Kidney (tissue), 19 donors: ENCODE data around the gene NXF2. TPM values are rescaled to one million over a fixed set of nuclear protein-coding genes. Genes with fewer than 3 reads are reported as not detected.
"Not testable (repeated sequence)": the region's sequence is repeated elsewhere in the genome, so short reads cannot be mapped to it uniquely, and the experiment has no call there.

Source experiments
- DNase-seq, 5 donors: peaks; one replicate each; pipeline ENCODE4 v3.0.0-alpha.2; 2013 to 2020
- FAIRE-seq: peaks from 2 replicates; lab custom pipeline; 2012; peaks lifted over from hg19 to GRCh38; lab: Jason Lieb, UNC
- H3K27ac ChIP-seq, 2 donors: one replicate each; pipeline ENCODE4 v1.7.0; 2013; ENCODE audit warnings: low read depth in 2 of 2, low read length in 2 of 2, inconsistent platforms in 1 of 2
- H3K27me3 ChIP-seq: one replicate; pipeline ENCODE4 v1.7.1; 2013; ENCODE audit warnings: low read length, inconsistent platforms; ENCODE audit not compliant: control insufficient read depth, insufficient read depth
- H3K36me3 ChIP-seq, 3 donors: one replicate each; pipeline versions ENCODE4 v1.7.0 to v1.7.1; 2013; ENCODE audit warnings: low read length in 3 of 3, control low read depth in 1 of 3, inconsistent platforms in 1 of 3; ENCODE audit not compliant: insufficient read depth in 3 of 3, control insufficient read depth in 2 of 3
- H3K4me1 ChIP-seq, 3 donors: one replicate each; pipeline versions ENCODE4 v1.7.0 to v1.7.1; 2013; ENCODE audit warnings: low read length in 3 of 3, inconsistent platforms in 1 of 3, low read depth in 1 of 3; ENCODE audit not compliant: control insufficient read depth in 2 of 3, insufficient read depth in 2 of 3
- H3K4me3 ChIP-seq, 3 donors: one replicate each; pipeline versions ENCODE4 v1.7.0 to v1.8.1; 2013; ENCODE audit warnings: low read length in 3 of 3, control low read depth in 1 of 3, inconsistent platforms in 1 of 3
- H3K9ac ChIP-seq, 3 donors: one replicate each; pipeline versions ENCODE4 v1.7.0 to v1.7.1; 2013; ENCODE audit warnings: low read length in 3 of 3, control low read depth in 1 of 3, inconsistent platforms in 1 of 3
- H3K9me3 ChIP-seq, 3 donors: one replicate each; pipeline versions ENCODE4 v1.7.0 to v1.7.1; 2013; ENCODE audit warnings: low read length in 3 of 3, control low read depth in 1 of 3, inconsistent platforms in 1 of 3; ENCODE audit not compliant: control insufficient read depth in 2 of 3, insufficient read depth in 1 of 3
- intact Hi-C: fragments of 100-400 bp; cut with DNase I; formaldehyde crosslinking; loops from one replicate; pipeline ENCODE4 v1.11.1; 2022
- long read RNA-seq, 10 donors: library from polyadenylated mRNA in 1 of 10; unstranded in 1 of 10; transcript quantifications; one replicate each; pipeline ENCODE4 v2.0.0 and lab custom pipeline, GENCODE V29; 2021 to 2026
- polyA plus RNA-seq: library from polyadenylated mRNA; stranded (reverse); fragments of 350-450 nt; fragmentation: Illumina TruSeq; extraction: RNeasy Lipid Tissue Mini Kit (QIAGEN cat#74804); gene quantifications from one replicate; pipeline ENCODE4 v1.2.3, GENCODE V29; 2014; ENCODE audit warnings: low read depth, low replicate concordance; ENCODE audit not compliant: insufficient read depth
- total RNA-seq: library from RNA; stranded (reverse); fragmentation: NEBNext Ultra II Directional; extraction: Animal tissue kit (Norgen Biotek cat#: 25700); gene quantifications from one replicate; pipeline ENCODE4 v1.2.1, GENCODE V29; 2021
- donor health status: control.
- donor health status: control.
- donor health status: DM: yes; HTN: yes; CAD: no.
- donor health status: Normal renal cell carcinoma (clear cell type).

The NXF2 gene
- not detected for total RNA-seq
- not detected for polyA plus RNA-seq
- long read RNA-seq, donor 1, result 0 reads
- long read RNA-seq, donor 2, result 0 reads
- long read RNA-seq, donor 3, result 0 reads
- long read RNA-seq, donor 4, result 0 reads
- long read RNA-seq, donor 5, result 0 reads
- long read RNA-seq, donor 6, result 0 reads
- long read RNA-seq, donor 7, result 0 reads
- long read RNA-seq, donor 8, result 0 reads
- long read RNA-seq, donor 9, result 0 reads
- long read RNA-seq, donor 10, result 0 reads

DNA sequence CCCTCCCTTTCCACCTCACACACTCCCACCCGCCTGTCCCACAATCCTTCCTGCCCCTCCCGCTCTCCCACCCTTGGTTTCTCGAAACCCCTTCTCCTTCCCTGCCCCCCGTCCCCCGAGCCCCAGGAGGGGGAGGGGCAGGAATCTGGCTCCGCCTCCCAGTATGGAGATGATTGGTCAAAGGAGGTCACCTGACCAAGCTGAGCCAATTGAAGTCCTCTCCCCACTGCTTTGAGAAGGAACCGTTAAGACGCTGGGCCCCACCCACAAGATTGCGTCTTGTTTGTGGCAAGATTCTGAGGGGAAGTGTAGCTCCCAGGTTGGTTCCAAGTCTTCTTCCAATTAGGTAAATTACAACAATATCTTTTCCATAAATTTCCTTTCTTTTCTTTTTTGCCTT, at the start of gene NXF2:
Gene NXF2 (plus strand): TSS at position 275 of the 400 bp plus-strand sequence. CDS start 59,912 bp downstream, outside the sequence.
- H3K27me3 ChIP-seq, H3K9ac ChIP-seq, H3K4me3 ChIP-seq, intact Hi-C loops, H3K4me1 ChIP-seq, H3K9me3 ChIP-seq, DNase-seq, H3K36me3 ChIP-seq, FAIRE-seq, H3K27ac ChIP-seq: not testable (repeated sequence)

- FAIRE-seq, H3K36me3 ChIP-seq, H3K9me3 ChIP-seq, intact Hi-C loops, DNase-seq, H3K4me3 ChIP-seq, H3K4me1 ChIP-seq, H3K9ac ChIP-seq, H3K27me3 ChIP-seq, H3K27ac ChIP-seq: not testable (repeated sequence)
These were observed 39.0 kb upstream of the NXF2 start for GRCh38 chrX:102207940-102208339.

- H3K4me3 ChIP-seq, H3K9ac ChIP-seq, FAIRE-seq, H3K9me3 ChIP-seq, H3K36me3 ChIP-seq, H3K27me3 ChIP-seq, H3K27ac ChIP-seq, intact Hi-C loops, DNase-seq, H3K4me1 ChIP-seq: not testable (repeated sequence)
These were observed 32.0 kb upstream of the NXF2 start, which contains the start of gene TCP11X1 for GRCh38 chrX:102214986-102215385. TCP11X1 (plus strand) TSS chrX:102215301.

GRCh38 chrX:102216497-102216896, 30.5 kb upstream of the NXF2 start:
- H3K4me3 ChIP-seq, H3K4me1 ChIP-seq, DNase-seq, H3K27me3 ChIP-seq, H3K9me3 ChIP-seq, H3K36me3 ChIP-seq, FAIRE-seq, H3K9ac ChIP-seq, intact Hi-C loops, H3K27ac ChIP-seq: not testable (repeated sequence)

DNA sequence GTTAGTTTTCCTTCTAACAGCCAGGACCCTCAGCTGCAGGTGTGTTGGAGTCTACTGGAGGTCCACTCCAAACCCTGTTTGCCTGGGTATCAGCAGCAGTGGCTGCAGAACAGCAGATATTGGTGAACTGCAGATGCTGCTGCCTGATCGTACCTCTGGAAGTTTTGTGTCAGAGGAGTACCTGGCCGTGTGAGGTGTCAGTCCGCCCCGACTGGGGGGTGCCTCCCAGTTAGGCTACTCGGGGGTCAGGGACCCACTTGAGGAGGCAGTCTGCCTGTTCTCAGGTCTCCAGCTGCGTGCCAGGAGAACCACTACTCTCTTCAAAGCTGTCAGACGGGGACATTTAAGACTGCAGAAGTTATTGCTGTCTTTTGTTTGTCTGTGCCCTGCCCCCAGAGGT, 11.3 kb upstream of the NXF2 start:
- intact Hi-C loops, H3K27me3 ChIP-seq, H3K4me3 ChIP-seq, H3K27ac ChIP-seq, H3K36me3 ChIP-seq, FAIRE-seq, H3K9ac ChIP-seq, H3K4me1 ChIP-seq, H3K9me3 ChIP-seq: not testable (repeated sequence)
- DNase-seq, result peak in 1 of 5 donors; percentile 4

GRCh38 chrX:102240265-102240664, 6.7 kb upstream of the NXF2 start:
- intact Hi-C loops, FAIRE-seq, H3K9me3 ChIP-seq, H3K4me3 ChIP-seq, H3K9ac ChIP-seq, H3K4me1 ChIP-seq, H3K27ac ChIP-seq, H3K27me3 ChIP-seq, H3K36me3 ChIP-seq: not testable (repeated sequence)
- peak in 1 of 5 donors; percentile 8 for DNase-seq

- H3K9me3 ChIP-seq, H3K4me1 ChIP-seq, intact Hi-C loops, DNase-seq, H3K27me3 ChIP-seq, H3K9ac ChIP-seq, H3K4me3 ChIP-seq, H3K36me3 ChIP-seq, FAIRE-seq, H3K27ac ChIP-seq: not testable (repeated sequence)
These were observed 25.3 kb downstream of the NXF2 start for GRCh38 chrX:102272231-102272630.
